Middle frontal gyrus (tissue), 1 donor: Measurements from ENCODE around the gene TET2.
"Not testable (repeated sequence)": the region's sequence is repeated elsewhere in the genome, so short reads cannot be mapped to it uniquely, and the experiment has no call there.

Experiments
- DNase-seq: peaks from one replicate; pipeline ENCODE4 v3.0.0-alpha.2; 2015; ENCODE audit warnings: low spot score; ENCODE audit errors: extremely low spot score

TET2 gene

DNA sequence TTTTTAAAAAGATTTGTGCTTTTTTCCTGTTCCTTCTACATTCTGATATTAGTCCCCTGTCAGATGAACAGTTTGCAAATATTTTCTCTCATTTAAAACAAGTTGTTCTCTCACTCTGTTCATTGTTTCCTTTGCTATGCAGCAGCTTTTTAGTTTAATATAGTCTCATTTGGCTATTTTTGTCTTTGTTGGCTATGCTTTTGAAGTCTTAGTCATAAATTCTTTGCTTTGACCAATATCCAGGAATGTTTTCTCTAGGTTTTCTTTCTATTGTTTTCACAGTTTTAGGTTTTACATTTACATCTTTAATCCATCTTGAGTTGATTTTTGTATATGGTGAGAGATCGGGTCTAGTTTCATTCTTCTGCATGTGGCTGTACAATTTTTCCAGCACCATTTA lies 136.8 kb downstream of the TET2 start:
- no peak for DNase-seq

GRCh38 chr4:105288121-105288520 lies 141.4 kb downstream of the TET2 start:
- DNase-seq, result no peak

- DNase-seq, result no peak
Measured at GRCh38 chr4:105291925-105292324, 145.2 kb downstream of the TET2 start.

DNA sequence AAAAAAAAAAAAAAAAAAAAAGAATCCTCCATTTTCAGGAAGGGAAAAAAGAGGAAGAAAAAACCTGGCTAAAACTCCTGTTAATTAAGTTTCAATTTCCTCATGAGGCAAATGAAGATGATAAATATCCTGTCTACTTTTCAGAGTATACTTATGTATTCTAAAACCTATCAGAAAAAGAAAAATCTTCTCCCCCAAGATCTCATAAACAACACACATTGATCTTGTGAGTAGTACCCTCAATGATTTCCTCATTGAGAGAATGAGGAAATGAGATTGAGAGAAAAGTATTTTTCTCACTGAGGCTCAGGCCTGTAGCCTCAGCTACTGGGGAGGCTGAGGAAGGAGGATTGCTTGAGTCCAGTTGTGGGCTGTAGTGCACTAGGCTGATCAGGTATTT lies 146.7 kb downstream of the TET2 start:
- no peak for DNase-seq

DNA sequence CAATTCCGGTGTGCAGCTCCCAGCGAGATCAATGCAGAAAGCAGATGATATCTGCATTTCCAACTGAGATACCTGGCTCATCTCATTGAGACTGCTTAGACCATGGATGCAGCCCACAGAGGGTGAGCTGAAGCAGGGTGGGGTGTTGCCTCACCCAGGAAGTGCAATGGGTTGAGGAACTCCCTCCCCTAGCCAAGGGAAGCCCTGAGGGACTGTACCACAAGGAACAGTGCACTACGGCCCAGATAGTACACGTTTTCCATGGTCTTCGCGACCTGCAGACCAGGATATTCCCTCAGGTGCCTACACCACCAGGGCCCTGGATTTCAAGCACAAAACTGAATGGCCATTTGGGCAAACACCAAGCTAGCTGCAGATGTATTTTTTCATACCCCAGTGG lies 150.0 kb downstream of the TET2 start:
- DNase-seq, result no peak

DNA sequence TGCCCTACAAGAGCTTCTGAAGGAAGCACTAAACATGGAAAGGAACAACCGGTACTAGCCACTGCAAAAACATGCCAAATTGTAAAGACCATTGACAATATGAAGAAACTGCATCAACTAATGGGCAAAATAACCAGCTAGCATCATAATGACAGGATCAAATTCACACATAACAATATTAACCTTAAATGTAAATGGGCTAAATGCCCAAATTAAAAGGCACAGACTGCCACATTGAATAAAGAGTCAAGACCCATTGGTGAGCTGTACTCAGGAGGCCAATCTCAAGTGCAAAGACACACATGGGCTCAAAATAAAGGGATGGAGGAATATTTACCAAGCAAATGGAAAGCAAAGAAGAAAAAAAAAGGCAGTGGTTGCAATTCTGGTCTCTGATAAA lies 152.4 kb downstream of the TET2 start:
- DNase-seq, result not testable (repeated sequence)

DNA sequence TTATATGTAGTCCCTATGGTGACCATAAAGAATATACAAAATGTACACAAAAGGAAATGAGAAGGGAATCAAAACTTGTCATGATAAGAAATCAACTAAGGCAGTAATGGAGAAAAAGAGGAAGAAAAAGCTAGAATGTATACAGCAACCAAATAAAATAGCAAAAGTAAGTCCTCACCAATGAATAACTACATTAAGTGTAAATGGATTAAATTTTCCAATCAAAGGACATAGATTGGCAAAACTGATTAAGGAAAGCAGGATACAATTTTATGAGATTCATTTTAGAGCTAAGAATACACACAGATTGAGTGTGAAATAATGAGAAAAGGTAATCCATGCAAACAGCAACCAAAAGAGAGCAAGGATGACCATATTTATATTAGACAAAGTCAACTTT lies 157.4 kb downstream of the TET2 start:
- DNase-seq, result no peak

DNA sequence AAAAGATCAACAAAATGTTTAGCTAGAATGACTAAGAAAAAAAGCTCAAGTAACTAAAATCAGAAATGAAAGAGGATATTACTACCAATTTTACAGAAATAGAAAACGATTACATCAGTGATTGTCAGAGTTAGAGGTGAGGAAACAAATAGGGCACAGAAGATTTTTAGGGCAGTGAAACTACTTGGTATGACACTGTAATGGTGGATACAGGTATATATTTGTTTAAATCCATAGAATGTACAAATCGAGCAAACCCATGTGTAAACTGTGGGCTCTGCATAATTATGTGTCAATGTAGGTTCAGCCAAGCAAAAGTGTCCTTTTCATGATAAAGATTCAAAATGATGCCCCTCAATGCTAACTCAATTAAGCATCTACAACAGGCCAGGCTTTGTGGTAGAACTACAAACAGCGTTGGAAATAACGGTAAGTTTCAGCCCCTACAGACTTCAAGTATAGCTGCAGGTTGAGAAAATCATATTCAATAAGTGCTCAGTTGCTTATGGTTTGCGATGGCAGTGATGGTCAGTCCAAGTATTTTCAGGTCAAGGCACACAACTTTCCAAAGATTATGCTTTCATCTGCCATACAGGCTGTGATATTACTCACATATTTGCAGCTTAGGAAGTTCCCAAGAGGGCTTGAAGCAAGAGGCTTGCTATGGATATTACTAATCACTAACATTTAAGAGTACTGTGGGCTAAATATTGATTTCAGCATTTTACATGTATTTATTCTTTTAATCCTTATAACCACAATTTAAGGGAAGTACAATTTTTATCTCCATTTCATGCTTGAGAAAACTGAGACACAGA lies 158.6 kb downstream of the TET2 start:
- DNase-seq, result no peak

- DNase-seq, result no peak
Measured at GRCh38 chr4:105306158-105306781, 159.6 kb downstream of the TET2 start.

DNA sequence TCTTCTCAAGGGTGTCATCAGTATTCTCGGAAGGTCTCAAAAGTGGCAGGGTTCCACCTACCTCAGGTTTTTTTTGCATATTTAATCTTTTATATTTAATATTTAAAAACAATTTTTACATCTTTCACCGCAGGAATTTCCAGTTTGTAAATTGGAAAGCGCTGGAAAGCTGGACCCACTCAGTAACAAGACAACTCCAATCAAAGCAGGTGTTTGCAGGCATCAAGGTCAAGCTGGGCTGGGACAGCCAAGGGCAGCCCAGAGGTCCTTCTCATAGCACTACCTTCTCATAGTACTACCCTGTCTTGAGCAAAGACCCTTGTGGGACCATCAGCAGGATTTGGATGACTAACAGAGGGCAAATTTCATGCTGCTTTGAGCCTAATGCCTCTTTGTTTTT lies 160.1 kb downstream of the TET2 start:
- DNase-seq, result no peak

GRCh38 chr4:105318486-105318885 lies 171.8 kb downstream of the TET2 start:
- DNase-seq, result no peak

- no peak for DNase-seq
Measured at GRCh38 chr4:105327222-105327621, 180.5 kb downstream of the TET2 start.

DNA sequence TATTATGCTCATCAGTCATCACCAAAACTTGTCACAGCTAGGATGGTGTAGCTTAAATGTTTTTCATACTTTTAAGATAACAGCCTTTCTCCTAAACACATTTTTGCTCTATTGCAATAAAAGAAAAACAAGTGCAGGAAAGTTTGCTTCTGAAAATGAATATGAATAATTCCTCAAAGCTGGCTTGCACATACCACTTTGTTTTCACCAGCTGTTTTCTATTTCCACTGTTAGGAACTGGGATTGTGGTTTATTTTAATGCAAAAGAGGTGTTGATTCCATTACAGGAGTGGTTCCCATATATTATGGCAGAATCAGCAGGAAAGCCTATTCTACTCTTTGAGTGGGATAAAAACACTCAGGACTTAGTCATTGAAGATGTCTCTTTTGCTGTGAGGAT lies 181.3 kb downstream of the TET2 start:
- no peak for DNase-seq

- DNase-seq, result no peak
Measured at GRCh38 chr4:105329081-105329480, 182.4 kb downstream of the TET2 start.
